Measurements from ENCODE around the gene PPFIBP1.
"Not testable (repeated sequence)": the region's sequence is repeated elsewhere in the genome, so short reads cannot be mapped to it uniquely, and the experiment has no call there.

PPFIBP1 gene

DNA sequence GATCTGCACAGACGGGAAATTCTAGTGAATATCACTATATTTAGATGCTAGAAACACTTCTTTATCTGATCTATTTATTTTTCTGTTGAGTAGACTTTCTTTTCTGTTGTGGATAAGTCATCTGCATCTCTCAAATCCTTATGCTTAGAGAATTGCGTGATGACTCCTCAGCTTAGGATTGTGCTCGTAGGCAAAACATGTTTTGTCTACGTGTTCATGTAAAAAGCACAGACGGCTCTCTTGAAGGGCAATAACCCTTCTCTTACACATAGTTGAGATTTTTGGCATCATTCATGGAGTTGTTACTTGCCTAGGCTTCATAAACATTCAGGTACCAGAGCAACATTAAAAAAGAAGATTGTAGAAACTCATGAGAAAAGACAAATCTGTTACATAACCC, 18.6 kb downstream of the PPFIBP1 start:
- Histone ChIP-seq H3K27ac (ENCODE audit: low read depth, low read length, severe bottlenecking) (peak overlapping the region; percentile 11), H3K4me1 (ENCODE audit: control insufficient read depth, insufficient read depth, low read length, poor library complexity, severe bottlenecking) (peaks cover 43% of the 10 kb centered on the region), H3K36me3 (ENCODE audit: control insufficient read depth, insufficient read depth, low read length) (peaks cover 33% of the 10 kb centered on the region), H3K9me3 (ENCODE audit: control insufficient read depth, low read length) (no peaks in the 10 kb centered on the region), H3K4me3 (ENCODE audit: extremely low read depth, insufficient read depth, low read length, poor library complexity, severe bottlenecking) (no peak overlapping the region)
- WGBS, 2 experiments (ENCODE audit: insufficient coverage in 2 of 2) = 85 to 91% methylated on average over 2 to 4 of the region's 5 CpGs

DNA sequence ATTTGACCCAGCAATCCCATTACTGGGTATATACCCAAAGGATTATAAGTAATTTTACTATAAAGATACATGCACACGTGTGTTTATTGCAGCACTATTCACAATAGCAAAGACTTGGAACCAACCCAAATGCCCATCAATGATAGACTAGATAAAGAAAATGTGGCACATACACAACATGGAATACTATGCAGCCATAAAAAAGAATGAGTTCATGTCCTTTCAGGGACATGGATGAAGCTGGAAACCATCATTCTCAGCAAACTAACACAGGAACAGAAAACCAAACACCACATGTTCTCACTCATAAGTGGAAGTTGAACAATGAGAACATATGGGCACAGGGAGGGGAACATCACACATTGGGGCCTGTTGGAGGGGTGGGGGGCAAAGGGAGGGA, 20.9 kb downstream of the PPFIBP1 start:
- WGBS, 2 experiments (ENCODE audit: insufficient coverage in 2 of 2) = no CpG with 5 or more reads among the region's 1 CpG
- peaks cover 46% of the 10 kb centered on the region for H3K4me1 ChIP-seq (ENCODE audit: control insufficient read depth, insufficient read depth, low read length, poor library complexity, severe bottlenecking)
- not testable (repeated sequence) for H3K9me3 ChIP-seq (ENCODE audit: control insufficient read depth, low read length); H3K27ac ChIP-seq (ENCODE audit: low read depth, low read length, severe bottlenecking); H3K4me3 ChIP-seq (ENCODE audit: extremely low read depth, insufficient read depth, low read length, poor library complexity, severe bottlenecking)
- H3K36me3 ChIP-seq (ENCODE audit: control insufficient read depth, insufficient read depth, low read length) = peaks cover 42% of the 10 kb centered on the region

DNA sequence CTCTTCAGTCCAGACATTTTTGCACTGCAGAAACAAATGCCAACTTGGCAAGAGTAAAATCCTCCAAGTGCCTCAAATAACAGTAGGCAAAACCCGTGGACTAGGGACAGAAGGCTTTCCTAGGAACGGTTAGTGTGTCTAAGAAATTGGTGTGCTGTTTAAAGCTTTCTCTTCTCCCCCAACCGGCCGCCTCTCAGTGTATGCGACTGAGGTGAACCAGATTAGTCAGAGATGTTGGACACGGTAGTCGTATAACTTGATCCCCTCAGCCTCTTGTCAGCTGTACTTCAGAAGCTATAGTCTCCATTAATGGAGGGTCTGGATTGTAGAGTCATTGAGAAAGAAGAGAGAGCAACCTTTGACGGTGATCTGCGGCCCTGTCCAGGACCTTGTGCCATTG, 21.7 kb downstream of the PPFIBP1 start:
- 83 to 95% methylated on average over 2 to 7 of the region's 9 CpGs for WGBS, 2 experiments (ENCODE audit: insufficient coverage in 2 of 2)
- Histone ChIP-seq H3K27ac (ENCODE audit: low read depth, low read length, severe bottlenecking) (no peak overlapping the region), H3K9me3 (ENCODE audit: control insufficient read depth, low read length) (no peaks in the 10 kb centered on the region), H3K4me1 (ENCODE audit: control insufficient read depth, insufficient read depth, low read length, poor library complexity, severe bottlenecking) (peaks cover 48% of the 10 kb centered on the region), H3K4me3 (ENCODE audit: extremely low read depth, insufficient read depth, low read length, poor library complexity, severe bottlenecking) (no peak overlapping the region), H3K36me3 (ENCODE audit: control insufficient read depth, insufficient read depth, low read length) (peaks cover 48% of the 10 kb centered on the region)

GRCh38 chr12:27547592-27547991, 23.6 kb downstream of the PPFIBP1 start:
- WGBS, 2 experiments (ENCODE audit: insufficient coverage in 2 of 2) = 88 to 100% methylated on average over 2 to 3 of the region's 5 CpGs

GRCh38 chr12:27548301-27549199, 24.5 kb downstream of the PPFIBP1 start:
- no peak overlapping the region for H3K4me3 ChIP-seq (ENCODE audit: extremely low read depth, insufficient read depth, low read length, poor library complexity, severe bottlenecking)
- H3K27ac ChIP-seq (ENCODE audit: low read depth, low read length, severe bottlenecking) = no peak overlapping the region
- 99 to 100% methylated on average over 2 to 7 of the region's 8 CpGs for WGBS, 2 experiments (ENCODE audit: insufficient coverage in 2 of 2)
- peaks cover 26% of the 10 kb centered on the region for H3K4me1 ChIP-seq (ENCODE audit: control insufficient read depth, insufficient read depth, low read length, poor library complexity, severe bottlenecking)
- peaks cover 55% of the 10 kb centered on the region for H3K36me3 ChIP-seq (ENCODE audit: control insufficient read depth, insufficient read depth, low read length)
- no peaks in the 10 kb centered on the region for H3K9me3 ChIP-seq (ENCODE audit: control insufficient read depth, low read length)

More at GRCh38 chr12:27547592-27547991, 23.6 kb downstream of the PPFIBP1 start:
- Histone ChIP-seq H3K4me1 (ENCODE audit: control insufficient read depth, insufficient read depth, low read length, poor library complexity, severe bottlenecking) (peaks cover 30% of the 10 kb centered on the region), H3K9me3 (ENCODE audit: control insufficient read depth, low read length) (no peaks in the 10 kb centered on the region), H3K36me3 (ENCODE audit: control insufficient read depth, insufficient read depth, low read length) (peaks cover 48% of the 10 kb centered on the region), H3K27ac (ENCODE audit: low read depth, low read length, severe bottlenecking) (no peak overlapping the region), H3K4me3 (ENCODE audit: extremely low read depth, insufficient read depth, low read length, poor library complexity, severe bottlenecking) (no peak overlapping the region)

DNA sequence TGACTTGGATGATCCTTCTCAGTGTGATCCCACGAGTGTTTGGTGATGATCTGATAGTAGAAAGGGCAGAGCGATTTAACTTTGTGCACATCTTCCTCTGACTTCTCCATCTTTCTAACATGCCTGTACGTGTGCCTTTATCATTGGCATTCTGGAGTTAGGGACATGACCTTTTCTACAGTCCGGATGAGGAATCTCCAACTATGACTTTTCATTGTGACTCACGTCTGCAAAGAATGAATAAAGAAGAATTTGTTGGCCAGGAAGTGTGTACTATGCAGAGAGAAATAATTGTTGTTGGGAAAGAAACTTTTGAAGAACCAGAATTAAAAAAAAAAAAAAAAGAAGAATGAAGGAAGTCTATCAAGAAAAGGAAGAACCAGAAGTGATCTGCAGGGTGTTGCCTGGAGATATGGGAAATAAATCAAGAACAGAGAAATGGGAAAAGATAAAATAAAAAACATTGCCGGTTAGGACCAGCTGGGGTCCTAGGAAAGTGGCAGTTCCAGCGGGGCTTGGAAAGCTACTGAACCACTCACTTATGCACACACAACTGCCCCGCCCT, 25.3 kb downstream of the PPFIBP1 start:
- no peaks in the 10 kb centered on the region for H3K9me3 ChIP-seq (ENCODE audit: control insufficient read depth, low read length)
- H3K27ac ChIP-seq (ENCODE audit: low read depth, low read length, severe bottlenecking) = peak overlapping the region; percentile 4
- no peak overlapping the region for H3K4me3 ChIP-seq (ENCODE audit: extremely low read depth, insufficient read depth, low read length, poor library complexity, severe bottlenecking)
- peaks cover 28% of the 10 kb centered on the region for H3K4me1 ChIP-seq (ENCODE audit: control insufficient read depth, insufficient read depth, low read length, poor library complexity, severe bottlenecking)
- H3K36me3 ChIP-seq (ENCODE audit: control insufficient read depth, insufficient read depth, low read length) = peaks cover 50% of the 10 kb centered on the region
- 80 to 94% methylated on average over 4 of the region's 8 CpGs for WGBS, 2 experiments (ENCODE audit: insufficient coverage in 2 of 2)

DNA sequence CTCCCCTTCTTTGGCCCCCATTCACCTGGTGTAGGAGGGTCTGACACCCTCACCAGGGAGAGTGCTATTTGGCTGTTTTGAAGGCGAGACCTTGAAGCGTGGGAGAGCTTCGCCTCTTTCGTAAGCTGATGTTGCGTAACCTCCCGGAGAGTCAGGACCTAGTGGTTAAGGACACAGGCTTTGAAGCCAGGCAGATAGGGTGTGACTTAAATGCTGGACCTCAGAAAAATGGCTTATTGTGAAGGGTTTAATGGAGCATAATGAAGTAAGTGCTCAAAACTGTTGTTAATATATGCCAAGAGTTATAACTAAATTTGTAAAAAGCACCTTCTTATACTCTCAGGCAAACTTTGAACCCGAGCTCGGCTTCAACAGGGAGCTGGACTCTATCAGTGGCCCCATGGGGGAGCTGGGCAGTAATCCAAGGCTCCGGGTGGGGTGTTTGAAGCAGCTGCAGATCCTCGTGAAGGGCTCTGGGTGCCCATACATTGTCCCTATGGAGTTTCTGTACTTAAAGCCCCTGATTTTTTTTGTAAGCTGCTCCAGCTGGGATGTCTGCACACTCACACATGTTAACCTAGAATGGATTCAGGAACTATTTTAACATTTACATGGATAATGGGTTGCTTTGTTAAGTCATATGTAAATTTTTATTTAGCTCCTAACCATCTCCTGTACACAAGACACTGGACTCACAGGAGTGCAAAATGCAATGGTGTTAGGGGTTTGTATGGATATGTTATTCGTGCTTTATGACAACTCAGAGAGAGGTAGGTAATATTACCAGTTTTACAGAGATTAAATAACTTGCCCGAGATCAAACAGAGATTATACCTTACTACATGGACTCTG, 26.0 kb downstream of the PPFIBP1 start:
- no peak overlapping the region for H3K4me3 ChIP-seq (ENCODE audit: extremely low read depth, insufficient read depth, low read length, poor library complexity, severe bottlenecking)
- H3K4me1 ChIP-seq (ENCODE audit: control insufficient read depth, insufficient read depth, low read length, poor library complexity, severe bottlenecking) = peaks cover 35% of the 10 kb centered on the region
- H3K36me3 ChIP-seq (ENCODE audit: control insufficient read depth, insufficient read depth, low read length) = peaks cover 42% of the 10 kb centered on the region
- H3K9me3 ChIP-seq (ENCODE audit: control insufficient read depth, low read length) = no peaks in the 10 kb centered on the region
- 77 to 80% methylated on average over 10 to 11 of the region's 12 CpGs for WGBS, 2 experiments (ENCODE audit: insufficient coverage in 2 of 2)
- peak overlapping the region; percentile 4 for H3K27ac ChIP-seq (ENCODE audit: low read depth, low read length, severe bottlenecking)

DNA sequence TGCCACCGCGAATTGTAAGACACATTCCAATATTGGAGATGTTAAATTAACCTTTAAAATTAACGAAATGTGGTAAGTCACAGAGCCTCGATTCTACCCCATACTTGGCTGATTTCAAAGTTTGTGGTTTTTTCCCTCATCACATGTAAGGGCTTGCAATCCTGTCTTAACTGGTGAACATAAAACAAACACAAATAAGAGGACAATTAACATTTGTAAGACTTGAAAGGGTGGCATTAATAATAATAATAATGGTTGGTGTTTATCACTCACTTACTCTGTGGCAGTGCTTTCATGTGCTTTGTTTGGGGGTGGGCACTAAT, 26.6 kb downstream of the PPFIBP1 start:
- no peaks in the 10 kb centered on the region for H3K9me3 ChIP-seq (ENCODE audit: control insufficient read depth, low read length)
- peaks cover 33% of the 10 kb centered on the region for H3K4me1 ChIP-seq (ENCODE audit: control insufficient read depth, insufficient read depth, low read length, poor library complexity, severe bottlenecking)
- H3K36me3 ChIP-seq (ENCODE audit: control insufficient read depth, insufficient read depth, low read length) = peaks cover 37% of the 10 kb centered on the region
- 100% methylated on average over 3 of the region's 4 CpGs; no CpG with 5 or more reads in 1 of the 2 experiments for WGBS, 2 experiments (ENCODE audit: insufficient coverage in 2 of 2)
- no peak overlapping the region for H3K4me3 ChIP-seq (ENCODE audit: extremely low read depth, insufficient read depth, low read length, poor library complexity, severe bottlenecking)
- no peak overlapping the region for H3K27ac ChIP-seq (ENCODE audit: low read depth, low read length, severe bottlenecking)

DNA sequence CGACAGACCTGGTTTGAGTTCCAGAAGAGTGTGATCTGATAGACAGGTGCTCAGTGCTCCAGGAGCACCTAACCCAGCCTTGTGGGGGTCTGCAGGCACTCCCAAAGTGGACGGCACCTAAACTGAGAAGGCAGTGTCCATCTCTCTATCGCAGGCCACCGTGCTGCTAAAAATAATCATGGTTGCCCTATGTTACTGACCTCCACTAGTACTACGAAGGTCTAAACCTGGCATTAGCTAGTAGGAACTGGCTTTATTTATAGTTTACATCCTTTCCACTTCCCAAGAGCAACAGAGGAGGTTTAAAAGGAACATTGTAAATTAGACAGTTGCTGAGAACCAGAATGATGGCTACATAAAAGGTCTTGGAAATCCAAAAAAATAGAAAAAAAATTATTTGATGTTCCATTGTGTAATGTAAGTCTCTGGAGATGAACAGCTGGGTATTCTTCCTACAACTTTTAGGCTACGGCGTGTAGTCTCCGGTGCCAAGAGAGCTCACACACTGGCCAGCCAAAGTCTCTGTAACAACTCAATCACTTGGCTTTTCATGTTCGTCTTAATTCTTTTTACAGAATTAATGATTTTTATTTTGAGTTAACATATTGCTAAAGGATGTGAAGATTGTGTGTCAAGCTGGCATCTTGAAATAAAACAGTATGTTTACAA, 27.3 kb downstream of the PPFIBP1 start:
- H3K4me3 ChIP-seq (ENCODE audit: extremely low read depth, insufficient read depth, low read length, poor library complexity, severe bottlenecking) = no peak overlapping the region
- no peak overlapping the region for H3K27ac ChIP-seq (ENCODE audit: low read depth, low read length, severe bottlenecking)
- WGBS, 2 experiments (ENCODE audit: insufficient coverage in 2 of 2) = 80 to 100% methylated on average over 2 to 4 of the region's 9 CpGs
- H3K36me3 ChIP-seq (ENCODE audit: control insufficient read depth, insufficient read depth, low read length) = peaks cover 33% of the 10 kb centered on the region
- H3K4me1 ChIP-seq (ENCODE audit: control insufficient read depth, insufficient read depth, low read length, poor library complexity, severe bottlenecking) = peaks cover 39% of the 10 kb centered on the region
- no peaks in the 10 kb centered on the region for H3K9me3 ChIP-seq (ENCODE audit: control insufficient read depth, low read length)

DNA sequence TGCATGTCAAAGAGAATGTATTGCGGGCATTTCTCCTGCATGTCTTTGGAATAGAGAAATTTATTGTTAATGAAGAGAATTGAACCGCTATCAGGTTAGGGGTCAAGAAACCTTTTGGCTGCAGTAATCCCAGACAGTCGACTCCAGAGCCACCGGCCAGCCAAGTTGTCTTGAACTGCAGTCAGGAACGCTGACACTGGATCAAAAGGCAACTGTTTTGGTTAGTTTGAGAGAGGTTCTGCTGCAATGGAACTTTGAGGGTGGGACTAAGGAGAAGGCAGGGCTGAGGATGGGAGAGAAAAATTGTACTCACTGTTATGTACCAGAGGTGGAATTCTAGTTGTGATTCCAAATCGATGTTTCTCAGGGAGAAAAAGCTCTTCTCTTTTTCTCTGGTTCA, 28.2 kb downstream of the PPFIBP1 start:
- Histone ChIP-seq H3K27ac (ENCODE audit: low read depth, low read length, severe bottlenecking) (no peak overlapping the region), H3K4me1 (ENCODE audit: control insufficient read depth, insufficient read depth, low read length, poor library complexity, severe bottlenecking) (peaks cover 39% of the 10 kb centered on the region)
- 92 to 95% methylated on average over 5 to 6 of the region's 6 CpGs for WGBS, 2 experiments (ENCODE audit: insufficient coverage in 2 of 2)

More for the DNA sequence above, 28.2 kb downstream of the PPFIBP1 start:
- Histone ChIP-seq H3K4me3 (ENCODE audit: extremely low read depth, insufficient read depth, low read length, poor library complexity, severe bottlenecking) (no peak overlapping the region), H3K36me3 (ENCODE audit: control insufficient read depth, insufficient read depth, low read length) (peaks cover 33% of the 10 kb centered on the region), H3K9me3 (ENCODE audit: control insufficient read depth, low read length) (no peaks in the 10 kb centered on the region)
